Central memory CD4-positive, alpha-beta T cell (primary cell): Measurements from ENCODE around the gene CDH23.

Experiments used
- DNase-seq: peaks from one replicate; pipeline ENCODE4 v3.0.0; 2022

The CDH23 gene

GRCh38 chr10:71735709-71736569 lies 339.2 kb downstream of the CDH23 start:
- DNase-seq = peak; percentile 68

GRCh38 chr10:71736570-71736952 lies 339.8 kb downstream of the CDH23 start:
- DNase-seq = no peak

GRCh38 chr10:71737001-71737833 lies 340.5 kb downstream of the CDH23 start:
- DNase-seq = no peak

GRCh38 chr10:71737834-71738197 lies 341.1 kb downstream of the CDH23 start:
- no peak for DNase-seq

- no peak for DNase-seq
Measured at GRCh38 chr10:71739358-71739900, 342.7 kb downstream of the CDH23 start.

- no peak for DNase-seq
Measured at GRCh38 chr10:71740069-71740653, 343.4 kb downstream of the CDH23 start.

GRCh38 chr10:71741029-71741428 lies 344.3 kb downstream of the CDH23 start:
- no peak for DNase-seq

GRCh38 chr10:71741671-71742070 lies 345.0 kb downstream of the CDH23 start:
- no peak for DNase-seq

GRCh38 chr10:71742301-71743088 lies 345.8 kb downstream of the CDH23 start:
- DNase-seq = peak; percentile 42

GRCh38 chr10:71743089-71743838 lies 346.5 kb downstream of the CDH23 start:
- DNase-seq = no peak

GRCh38 chr10:71743866-71744265 lies 347.1 kb downstream of the CDH23 start:
- DNase-seq = no peak

GRCh38 chr10:71744897-71745663 lies 348.4 kb downstream of the CDH23 start:
- no peak for DNase-seq

- no peak for DNase-seq
Measured at GRCh38 chr10:71745664-71746250, 349.0 kb downstream of the CDH23 start.

GRCh38 chr10:71746344-71747037 lies 349.8 kb downstream of the CDH23 start:
- DNase-seq = no peak

GRCh38 chr10:71747039-71747531 lies 350.4 kb downstream of the CDH23 start:
- no peak for DNase-seq

- DNase-seq = no peak
Measured at GRCh38 chr10:71747551-71748523, 351.1 kb downstream of the CDH23 start.

- peak; percentile 90 for DNase-seq
Measured at GRCh38 chr10:71748671-71749191, 352.0 kb downstream of the CDH23 start.

GRCh38 chr10:71749396-71749795 lies 352.7 kb downstream of the CDH23 start:
- no peak for DNase-seq
